HepG2 (cell line): ENCODE results near the gene L3MBTL4.

Experiments
- AFF4 ChIP-seq: sonication (generic); formaldehyde crosslinking; IDR thresholded peaks from 2 replicates; pipeline ENCODE4 v1.4.0; 2020; ENCODE audit warnings: missing genetic modification reagents
- CEBPB ChIP-seq: IDR thresholded peaks from 2 replicates; pipeline ENCODE4 v1.6.1; 2011; ENCODE audit warnings: low read depth, low read length, improper control_type of control experiment, borderline replicate concordance
- CTCF ChIP-seq: sonication (generic); formaldehyde crosslinking; IDR thresholded peaks from 2 replicates; pipeline ENCODE4 v1.5.0; 2020; ENCODE audit warnings: mild to moderate bottlenecking, missing genetic modification reagents, moderate library complexity
- MAFK ChIP-seq, 2 experiments: IDR thresholded peaks in 1 of 2; conservative IDR thresholded peaks in 1 of 2; 2 replicates each; pipeline ENCODE4 v1.6.1; 2011; ENCODE audit warnings: improper control_type of control experiment in 2 of 2, low read length in 2 of 2
- MBD4 ChIP-seq: IDR thresholded peaks from 2 replicates; pipeline ENCODE4 v1.6.1; 2012; ENCODE audit warnings: low read length, inconsistent platforms, borderline replicate concordance
- MLX ChIP-seq: IDR thresholded peaks from 2 replicates; pipeline ENCODE4 v1.6.1; 2016
- POLR2AphosphoS5 ChIP-seq: IDR thresholded peaks from 2 replicates; pipeline ENCODE4 v1.6.1; 2012; ENCODE audit warnings: low read depth, low read length
- RAD51 ChIP-seq: fragments of 450-650 bp; IDR thresholded peaks from 2 replicates; pipeline ENCODE4 v1.6.1; 2016; ENCODE audit warnings: borderline replicate concordance
- ZNF24 ChIP-seq: fragments of 450-650 bp; IDR thresholded peaks from 2 replicates; pipeline ENCODE4 v1.6.1; 2017; ENCODE audit warnings: antibody characterized with exemption, mild to moderate bottlenecking
- ZNF629 ChIP-seq: sonication (generic); formaldehyde crosslinking; conservative IDR thresholded peaks from 2 replicates; pipeline ENCODE4 v1.5.0; 2020; ENCODE audit warnings: missing genetic modification reagents
- ZNF7 ChIP-seq: IDR thresholded peaks from 2 replicates; pipeline ENCODE4 v1.6.1; 2016; ENCODE audit warnings: missing biosample characterization, missing genetic modification reagents
- ZNF782 ChIP-seq: sonication (generic); formaldehyde crosslinking; IDR thresholded peaks from 2 replicates; pipeline ENCODE4 v1.4.0; 2020; ENCODE audit warnings: missing genetic modification reagents, mild to moderate bottlenecking, borderline replicate concordance

GRCh38 chr18:6203791-6204190 is 210.9 kb downstream of the L3MBTL4 start:
- TF ChIP-seq POLR2AphosphoS5 (no peak), AFF4 (no peak), RAD51 (no peak), ZNF24 (no peak), MAFK (conservative IDR thresholded peaks at IDR 0.05 in 1 of 2, IDR thresholded peaks at IDR 0.05 in 1 of 2; ENCODE audit: low read length in 2 of 2) (no peak), ZNF782 (no peak), ZNF7 (CRISPR knock-in tag) (no peak), CTCF (CRISPR knock-in tag) (no peak), MLX (CRISPR knock-in tag) (no peak), CEBPB (no peak), MBD4 (no peak), ZNF629 (CRISPR knock-in tag) (no peak)
